GM12878 (cell line): ENCODE measurements around the gene OR6C70. TPM values are rescaled to one million over a fixed set of nuclear protein-coding genes. Genes with fewer than 3 reads are reported as not detected.

Experiments used
- ATAC-seq: fragments of 200-7000 bp; cut with Tn5 transposase; 3 replicates; pipeline ENCODE4 v1.9.1; 2020; ENCODE audit warnings: mild to moderate bottlenecking, moderate library complexity
- BruUV-seq: library from RNA; stranded (reverse); fragments of 400-500 nt; replicated peaks from 2 replicates; lab custom pipeline; 2021; lab: Mats Ljungman, UMichigan
- CTCF ChIA-PET: fragments of 300-600 bp; sonication (Branson Sonifier 250); formaldehyde crosslinking; extraction: SDS; loops from one replicate; lab custom pipeline; 2021; ENCODE audit warnings: inconsistent platforms; lab: Yijun Ruan, JAX
- POLR2A ChIA-PET: fragments of 350-600 bp; formaldehyde crosslinking; extraction: SDS; loops from one replicate; lab custom pipeline; 2021; ENCODE audit warnings: inconsistent platforms; lab: Charles Lee
- RAD21 ChIA-PET: fragments of 300-600 bp; sonication (Branson Sonifier 250); formaldehyde crosslinking; loops from one replicate; lab custom pipeline; 2023; ENCODE audit warnings: antibody characterized with exemption; ENCODE audit not compliant: unreplicated experiment; lab: Charles Lee
- SMC1A ChIA-PET: fragments of 300-600 bp; sonication (Branson Sonifier 250); formaldehyde crosslinking; loops from one replicate; lab custom pipeline; 2023; ENCODE audit not compliant: unreplicated experiment, uncharacterized antibody; lab: Charles Lee
- DNase-seq: peaks from one replicate; pipeline ENCODE4 v3.0.0-alpha.2; 2011; ENCODE audit warnings: low read depth, low spot score
- FAIRE-seq: peaks from 3 replicates; lab custom pipeline; 2011; peaks lifted over from hg19 to GRCh38; lab: Jason Lieb, UNC
- H2AFZ ChIP-seq: 2 replicates; pipeline ENCODE4 v1.6.0; 2011; ENCODE audit warnings: low read depth, low read length, control low read depth; ENCODE audit not compliant: control insufficient read depth
- H3K27ac ChIP-seq: 2 replicates; pipeline ENCODE4 v1.5.1; 2011; ENCODE audit warnings: control low read depth; ENCODE audit not compliant: control insufficient read depth, insufficient read depth
- H3K27me3 ChIP-seq, 2 experiments: replicated peaks in 1 of 2; 2 replicates each; pipeline versions ENCODE4 v1.6.0 to v1.6.1; 2011; ENCODE audit warnings: low read length in 1 of 2; ENCODE audit not compliant: control insufficient read depth in 2 of 2, insufficient read depth in 2 of 2
- H3K36me3 ChIP-seq, 2 experiments: 2 replicates each; pipeline ENCODE4 v1.5.1; 2011; ENCODE audit warnings: low read length in 1 of 2; ENCODE audit not compliant: control insufficient read depth in 2 of 2, insufficient read depth in 2 of 2
- H3K4me1 ChIP-seq: 2 replicates; pipeline ENCODE4 v1.6.1; 2011; ENCODE audit warnings: mild to moderate bottlenecking, low read length, moderate library complexity, mixed read lengths; ENCODE audit not compliant: control insufficient read depth, insufficient read depth
- H3K4me2 ChIP-seq: 2 replicates; pipeline ENCODE4 v1.6.0; 2011; ENCODE audit warnings: control low read depth; ENCODE audit not compliant: control insufficient read depth, insufficient read depth
- H3K4me3 ChIP-seq: fragments of 200-600 bp; sonication (generic); 2 replicates; pipeline ENCODE4 v1.5.1; 2016
- H3K79me2 ChIP-seq: 2 replicates; pipeline ENCODE4 v1.6.0; 2011; ENCODE audit warnings: low read length; ENCODE audit not compliant: control insufficient read depth, insufficient read depth
- H3K9ac ChIP-seq: 2 replicates; pipeline ENCODE4 v1.8.0; 2011; ENCODE audit warnings: low read length, control low read depth, mixed read lengths; ENCODE audit not compliant: control insufficient read depth, insufficient read depth
- H3K9me3 ChIP-seq: replicated peaks from 3 replicates; pipeline ENCODE4 v1.5.1; 2011; ENCODE audit warnings: mild to moderate bottlenecking, low read length; ENCODE audit not compliant: control insufficient read depth, insufficient read depth
- H4K20me1 ChIP-seq: 2 replicates; pipeline ENCODE4 v1.6.0; 2011; ENCODE audit not compliant: control insufficient read depth, insufficient read depth
- ASH2L ChIP-seq: fragments of 300-600, 200-600 bp; sonication (generic); IDR thresholded peaks from 2 replicates; pipeline ENCODE4 v1.6.1; 2017; ENCODE audit warnings: low read depth, mild to moderate bottlenecking, borderline replicate concordance
- BHLHE40 ChIP-seq, 2 experiments: fragments of 450-650 bp in 1 of 2; IDR thresholded peaks; 2 replicates each; pipeline ENCODE4 v1.6.1; 2011 to 2017; ENCODE audit warnings: low read depth in 2 of 2, borderline replicate concordance in 1 of 2, improper control_type of control experiment in 1 of 2, low read length in 1 of 2, mild to moderate bottlenecking in 1 of 2
- CEBPB ChIP-seq, 2 experiments: fragments of 150-350 bp in 1 of 2; IDR thresholded peaks; 2 replicates each; pipeline ENCODE4 v1.6.1; 2012 to 2014; ENCODE audit warnings: low read depth in 2 of 2, low read length in 2 of 2, borderline replicate concordance in 1 of 2, inconsistent platforms in 1 of 2
- EGR1 ChIP-seq, 2 experiments: IDR thresholded peaks; 1 replicate in 1 of 2; 2 replicates in 1 of 2; pipeline ENCODE4 v1.6.1; 2011 to 2012; ENCODE audit warnings: low read depth in 2 of 2, low read length in 2 of 2, borderline replicate concordance in 1 of 2, mild to moderate bottlenecking in 1 of 2, moderate library complexity in 1 of 2
- FOS ChIP-seq: IDR thresholded peaks from 3 replicates; pipeline ENCODE4 v1.6.1; 2011; ENCODE audit warnings: borderline replicate concordance; ENCODE audit not compliant: insufficient read length; ENCODE audit errors: extremely low read depth
- IKZF2 ChIP-seq, 2 experiments: fragments of 450-650 bp; IDR thresholded peaks; 2 replicates each; pipeline ENCODE4 v1.6.1; 2017; ENCODE audit warnings: mild to moderate bottlenecking in 2 of 2, moderate library complexity in 2 of 2
- MTA2 ChIP-seq: fragments of 450-650 bp; IDR thresholded peaks from 2 replicates; pipeline ENCODE4 v1.6.1; 2016; ENCODE audit warnings: low read depth, mild to moderate bottlenecking, moderate library complexity
- NR2C2 ChIP-seq: IDR thresholded peaks from 2 replicates; pipeline ENCODE4 v1.6.1; 2011; ENCODE audit warnings: borderline replicate concordance, low read depth; ENCODE audit not compliant: control insufficient read depth, insufficient read length
- RFX5 ChIP-seq: IDR thresholded peaks from 2 replicates; pipeline ENCODE4 v1.6.1; 2011; ENCODE audit warnings: low read depth, low read length, improper control_type of control experiment
- SIX5 ChIP-seq: IDR thresholded peaks from 2 replicates; pipeline ENCODE4 v1.6.1; 2011; ENCODE audit warnings: mild to moderate bottlenecking, low read depth, low read length, moderate library complexity; ENCODE audit not compliant: severe bottlenecking
- WGBS: methylation state at CpG from one replicate; pipeline ENCODE4 v1.1.6; 2016; ENCODE audit warnings: low lambda C conversion rate; ENCODE audit not compliant: insufficient replicate concordance, insufficient coverage; ENCODE audit errors: missing lambda C conversion rate; 5-methylcytosine and 5-hydroxymethylcytosine counted together
- in situ Hi-C: fragments of 300-500 bp; cut with MboI; formaldehyde crosslinking; loops from 9 replicates; pipeline ENCODE4 v1.14.3; 2018; ENCODE audit warnings: mixed read lengths
- intact Hi-C: fragments of 100-400 bp; cut with micrococcal nuclease; formaldehyde crosslinking; loops from one replicate; pipeline ENCODE4 v1.14.2; 2022; ENCODE audit not compliant: unreplicated experiment
- polyA plus RNA-seq, 11 experiments: library from polyadenylated mRNA; depleted of rRNA in 4 of 11; unstranded in 6 of 11; stranded (reverse) in 5 of 11; fragments of >200 nt; fragmentation: Nextera tagmentation in 4 of 11; fragmentation: Illumina TruSeq in 1 of 11; extraction: Ambion mirVana in 4 of 11; extraction: Trizol in 1 of 11; gene quantifications; 1 replicate in 1 of 11; 2 replicates in 10 of 11; pipeline versions ENCODE4 v1.2.1 to v1.2.3, GENCODE V29; 2011 to 2016; ENCODE audit warnings: inconsistent platforms in 2 of 11, missing spikeins in 2 of 11, low read depth in 1 of 11
- total RNA-seq, 4 experiments: library from RNA; depleted of rRNA in 3 of 4; stranded (reverse); fragments of >200 nt in 3 of 4; fragmentation: Illumina TruSeq in 1 of 4; extraction: Trizol in 1 of 4; gene quantifications; 2 replicates each; pipeline versions ENCODE4 v1.2.1 to v1.2.3, GENCODE V29; 2013 to 2021
- TF ChIP-seq, protein P1 (sequence below): IDR thresholded peaks from 2 replicates; pipeline ENCODE4 v1.6.1; 2011; ENCODE audit warnings: borderline replicate concordance, low read depth, mild to moderate bottlenecking, moderate library complexity, low read length; ENCODE audit not compliant: insufficient read depth, poor library complexity, severe bottlenecking
- TF ChIP-seq, protein P2 (sequence below): fragments of 450-650 bp; IDR thresholded peaks from 2 replicates; pipeline ENCODE4 v1.6.1; 2017; ENCODE audit warnings: mild to moderate bottlenecking
- TF ChIP-seq, protein P3 (sequence below): IDR thresholded peaks from 2 replicates; pipeline ENCODE4 v1.6.1; 2011; ENCODE audit warnings: low read depth, mild to moderate bottlenecking, low read length, moderate library complexity, borderline replicate concordance; ENCODE audit errors: extremely low read depth
- TF ChIP-seq, protein P4 (sequence below): fragments of 450-650 bp; IDR thresholded peaks from 2 replicates; pipeline ENCODE4 v1.6.1; 2014; ENCODE audit warnings: mild to moderate bottlenecking
- TF ChIP-seq, protein P5 (sequence below): fragments of 450-650 bp; IDR thresholded peaks from 2 replicates; pipeline ENCODE4 v1.6.1; 2017; ENCODE audit warnings: antibody characterized with exemption, mild to moderate bottlenecking, moderate library complexity

The OR6C70 gene
- total and polyA plus RNA-seq, 10 of the 15 experiments (the other 5 are each of a cell fraction or from before 2014, with no cell fraction given), result not detected

DNA sequence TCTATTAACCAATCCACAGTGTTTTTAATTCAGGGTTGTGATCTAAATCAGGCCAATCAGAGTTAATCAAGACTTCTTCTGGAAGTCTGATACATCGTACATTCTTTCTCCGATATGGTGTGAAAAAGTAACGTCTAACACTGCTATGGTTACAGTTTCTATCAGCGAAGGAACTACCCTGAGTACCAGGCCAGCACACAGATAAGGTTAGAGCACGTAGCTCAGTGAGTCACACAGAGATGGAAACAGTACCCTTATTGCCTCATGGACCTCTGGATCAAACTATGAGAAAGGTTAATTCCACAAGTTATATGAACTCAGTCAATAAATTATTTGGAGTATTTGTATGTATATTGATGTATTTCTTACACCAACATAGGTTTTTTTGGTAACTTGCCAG lies 25.6 kb upstream of the OR6C70 start:
- H3K9ac ChIP-seq, result no peak overlapping the region
- ChIA-PET RAD21 (no interaction called here), SMC1A (no interaction called here), POLR2A (no interaction called here), CTCF (no interaction called here)
- H3K4me2 ChIP-seq, result no peak overlapping the region
- no peaks in the 10 kb centered on the region for H3K9me3 ChIP-seq
- no peaks in the 10 kb centered on the region for H4K20me1 ChIP-seq
- no TSS peak for BruUV-seq
- no peak overlapping the region for H3K4me3 ChIP-seq
- DNase-seq (no peak), FAIRE-seq (no peak), ATAC-seq (no peak)
- no peaks in the 10 kb centered on the region for H3K79me2 ChIP-seq
- H2AFZ ChIP-seq, result no peak overlapping the region
- intact Hi-C loops (no loop called here), in situ Hi-C loops (no loop called here)
- WGBS, result 44% methylated on average over 5 of the region's 5 CpGs
- no peaks in the 10 kb centered on the region for H3K4me1 ChIP-seq
- no peaks in the 10 kb centered on the region for H3K27me3 ChIP-seq
- H3K27ac ChIP-seq, result no peak overlapping the region
- H3K36me3 ChIP-seq, result no peaks in the 10 kb centered on the region
- TF ChIP-seq, protein P1, sequence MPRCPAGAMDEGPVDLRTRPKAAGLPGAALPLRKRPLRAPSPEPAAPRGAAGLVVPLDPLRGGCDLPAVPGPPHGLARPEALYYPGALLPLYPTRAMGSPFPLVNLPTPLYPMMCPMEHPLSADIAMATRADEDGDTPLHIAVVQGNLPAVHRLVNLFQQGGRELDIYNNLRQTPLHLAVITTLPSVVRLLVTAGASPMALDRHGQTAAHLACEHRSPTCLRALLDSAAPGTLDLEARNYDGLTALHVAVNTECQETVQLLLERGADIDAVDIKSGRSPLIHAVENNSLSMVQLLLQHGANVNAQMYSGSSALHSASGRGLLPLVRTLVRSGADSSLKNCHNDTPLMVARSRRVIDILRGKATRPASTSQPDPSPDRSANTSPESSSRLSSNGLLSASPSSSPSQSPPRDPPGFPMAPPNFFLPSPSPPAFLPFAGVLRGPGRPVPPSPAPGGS, result no peak
- no peak for TF ChIP-seq BHLHE40 (IDR thresholded peaks at IDR 0.05; ENCODE audit: borderline replicate concordance in 1 of 2, low read depth in 2 of 2, low read length in 1 of 2)
- TF ChIP-seq, protein P2, sequence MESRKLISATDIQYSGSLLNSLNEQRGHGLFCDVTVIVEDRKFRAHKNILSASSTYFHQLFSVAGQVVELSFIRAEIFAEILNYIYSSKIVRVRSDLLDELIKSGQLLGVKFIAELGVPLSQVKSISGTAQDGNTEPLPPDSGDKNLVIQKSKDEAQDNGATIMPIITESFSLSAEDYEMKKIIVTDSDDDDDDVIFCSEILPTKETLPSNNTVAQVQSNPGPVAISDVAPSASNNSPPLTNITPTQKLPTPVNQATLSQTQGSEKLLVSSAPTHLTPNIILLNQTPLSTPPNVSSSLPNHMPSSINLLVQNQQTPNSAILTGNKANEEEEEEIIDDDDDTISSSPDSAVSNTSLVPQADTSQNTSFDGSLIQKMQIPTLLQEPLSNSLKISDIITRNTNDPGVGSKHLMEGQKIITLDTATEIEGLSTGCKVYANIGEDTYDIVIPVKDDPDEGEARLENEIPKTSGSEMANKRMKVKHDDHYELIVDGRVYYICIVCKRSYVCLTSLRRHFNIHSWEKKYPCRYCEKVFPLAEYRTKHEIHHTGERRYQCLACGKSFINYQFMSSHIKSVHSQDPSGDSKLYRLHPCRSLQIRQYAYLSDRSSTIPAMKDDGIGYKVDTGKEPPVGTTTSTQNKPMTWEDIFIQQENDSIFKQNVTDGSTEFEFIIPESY, result no peak
- TF ChIP-seq CEBPB (IDR thresholded peaks at IDR 0.05; ENCODE audit: borderline replicate concordance in 1 of 2, low read depth in 2 of 2, low read length in 2 of 2), result no peak
- TF ChIP-seq MTA2, result no peak
- TF ChIP-seq, protein P3, sequence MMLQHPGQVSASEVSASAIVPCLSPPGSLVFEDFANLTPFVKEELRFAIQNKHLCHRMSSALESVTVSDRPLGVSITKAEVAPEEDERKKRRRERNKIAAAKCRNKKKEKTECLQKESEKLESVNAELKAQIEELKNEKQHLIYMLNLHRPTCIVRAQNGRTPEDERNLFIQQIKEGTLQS, result no peak
- no peak for TF ChIP-seq NR2C2
- no peak for TF ChIP-seq SIX5
- TF ChIP-seq, protein P4, sequence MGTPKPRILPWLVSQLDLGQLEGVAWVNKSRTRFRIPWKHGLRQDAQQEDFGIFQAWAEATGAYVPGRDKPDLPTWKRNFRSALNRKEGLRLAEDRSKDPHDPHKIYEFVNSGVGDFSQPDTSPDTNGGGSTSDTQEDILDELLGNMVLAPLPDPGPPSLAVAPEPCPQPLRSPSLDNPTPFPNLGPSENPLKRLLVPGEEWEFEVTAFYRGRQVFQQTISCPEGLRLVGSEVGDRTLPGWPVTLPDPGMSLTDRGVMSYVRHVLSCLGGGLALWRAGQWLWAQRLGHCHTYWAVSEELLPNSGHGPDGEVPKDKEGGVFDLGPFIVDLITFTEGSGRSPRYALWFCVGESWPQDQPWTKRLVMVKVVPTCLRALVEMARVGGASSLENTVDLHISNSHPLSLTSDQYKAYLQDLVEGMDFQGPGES, result no peak
- TF ChIP-seq EGR1 (IDR thresholded peaks at IDR 0.05; ENCODE audit: borderline replicate concordance in 1 of 2, low read depth in 2 of 2, low read length in 2 of 2), result no peak
- no peak for TF ChIP-seq FOS
- no peak for TF ChIP-seq IKZF2 (IDR thresholded peaks at IDR 0.05)
- TF ChIP-seq, protein P5, sequence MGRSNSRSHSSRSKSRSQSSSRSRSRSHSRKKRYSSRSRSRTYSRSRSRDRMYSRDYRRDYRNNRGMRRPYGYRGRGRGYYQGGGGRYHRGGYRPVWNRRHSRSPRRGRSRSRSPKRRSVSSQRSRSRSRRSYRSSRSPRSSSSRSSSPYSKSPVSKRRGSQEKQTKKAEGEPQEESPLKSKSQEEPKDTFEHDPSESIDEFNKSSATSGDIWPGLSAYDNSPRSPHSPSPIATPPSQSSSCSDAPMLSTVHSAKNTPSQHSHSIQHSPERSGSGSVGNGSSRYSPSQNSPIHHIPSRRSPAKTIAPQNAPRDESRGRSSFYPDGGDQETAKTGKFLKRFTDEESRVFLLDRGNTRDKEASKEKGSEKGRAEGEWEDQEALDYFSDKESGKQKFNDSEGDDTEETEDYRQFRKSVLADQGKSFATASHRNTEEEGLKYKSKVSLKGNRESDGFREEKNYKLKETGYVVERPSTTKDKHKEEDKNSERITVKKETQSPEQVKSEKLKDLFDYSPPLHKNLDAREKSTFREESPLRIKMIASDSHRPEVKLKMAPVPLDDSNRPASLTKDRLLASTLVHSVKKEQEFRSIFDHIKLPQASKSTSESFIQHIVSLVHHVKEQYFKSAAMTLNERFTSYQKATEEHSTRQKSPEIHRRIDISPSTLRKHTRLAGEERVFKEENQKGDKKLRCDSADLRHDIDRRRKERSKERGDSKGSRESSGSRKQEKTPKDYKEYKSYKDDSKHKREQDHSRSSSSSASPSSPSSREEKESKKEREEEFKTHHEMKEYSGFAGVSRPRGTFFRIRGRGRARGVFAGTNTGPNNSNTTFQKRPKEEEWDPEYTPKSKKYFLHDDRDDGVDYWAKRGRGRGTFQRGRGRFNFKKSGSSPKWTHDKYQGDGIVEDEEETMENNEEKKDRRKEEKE, result no peak
- TF ChIP-seq RFX5, result no peak
- TF ChIP-seq ASH2L, result no peak
